AG04449 (cell line): ENCODE results near the gene ATP13A5.

Experiments used
- CTCF ChIA-PET: fragments of 350-600 bp; formaldehyde crosslinking; extraction: SDS; loops from one replicate; lab custom pipeline; 2021; ENCODE audit warnings: antibody characterized with exemption; lab: Yijun Ruan, JAX
- POLR2A ChIA-PET: fragments of 400-600, 350-600 bp; formaldehyde crosslinking; extraction: SDS; loops from one replicate; lab custom pipeline; 2020; ENCODE audit warnings: antibody characterized with exemption, inconsistent platforms; lab: Yijun Ruan, JAX
- DNase-seq: peaks from one replicate; pipeline ENCODE4 v3.0.0-alpha.2; 2010; ENCODE audit warnings: low read depth, low spot score
- H3K4me3 ChIP-seq: 2 replicates; pipeline ENCODE4 v1.5.1; 2011; ENCODE audit warnings: low read depth, mild to moderate bottlenecking, control low read depth, low read length
- CTCF ChIP-seq: IDR thresholded peaks from one replicate; pipeline ENCODE4 v1.5.1; 2011; ENCODE audit warnings: mild to moderate bottlenecking, moderate library complexity, low read length, control low read depth, inconsistent platforms; ENCODE audit not compliant: insufficient read depth; ENCODE audit errors: missing control alignments

The ATP13A5 gene

GRCh38 chr3:193378706-193379105 lies at the start of gene ATP13A5:
Gene ATP13A5 (minus strand): TSS chr3:193378753. CDS start chr3:193378725, 28 bp downstream.
- no peak within 1 kb of the TSS for H3K4me3 ChIP-seq
- CTCF ChIA-PET, result no interaction called here
- no peak for TF ChIP-seq CTCF
- DNase-seq, result no peak
- POLR2A ChIA-PET, result no interaction called here

GRCh38 chr3:193418576-193419373 lies 40.2 kb upstream of the ATP13A5 start:
- TF ChIP-seq CTCF, result no peak
- POLR2A ChIA-PET, result no interaction called here
- CTCF ChIA-PET, result no interaction called here
- H3K4me3 ChIP-seq, result no peak overlapping the region
- no peak for DNase-seq

- ChIA-PET POLR2A (no interaction called here), CTCF (no interaction called here)
- TF ChIP-seq CTCF, result no peak
- no peak for DNase-seq
- H3K4me3 ChIP-seq, result no peak overlapping the region
Observed at GRCh38 chr3:193416629-193417028, 38.1 kb upstream of the ATP13A5 start.

GRCh38 chr3:193407688-193408087 lies 29.1 kb upstream of the ATP13A5 start:
- H3K4me3 ChIP-seq, result no peak overlapping the region
- no peak for DNase-seq
- ChIA-PET CTCF (no interaction called here), POLR2A (no interaction called here)
- TF ChIP-seq CTCF, result no peak

GRCh38 chr3:193407112-193407511 lies 28.6 kb upstream of the ATP13A5 start:
- DNase-seq, result no peak
- CTCF ChIA-PET, result no interaction called here

GRCh38 chr3:193403307-193403706 lies 24.8 kb upstream of the ATP13A5 start:
- DNase-seq, result no peak
- POLR2A ChIA-PET, result no interaction called here
- no peak for TF ChIP-seq CTCF

More at GRCh38 chr3:193407112-193407511, 28.6 kb upstream of the ATP13A5 start:
- no peak for TF ChIP-seq CTCF
- no peak overlapping the region for H3K4me3 ChIP-seq
- POLR2A ChIA-PET, result no interaction called here

More at GRCh38 chr3:193403307-193403706, 24.8 kb upstream of the ATP13A5 start:
- no peak overlapping the region for H3K4me3 ChIP-seq
- CTCF ChIA-PET, result no interaction called here
